PC-9 (cell line): ENCODE data around the gene FBLIM1. TPM values are rescaled to one million over a fixed set of nuclear protein-coding genes. Genes with fewer than 3 reads are reported as not detected.

Experiments used
- BruUV-seq: library from RNA; stranded (reverse); fragments of 400-500 nt; replicated peaks from 2 replicates; lab custom pipeline; 2021; lab: Mats Ljungman, UMichigan
- CTCF ChIA-PET: fragments of 300-600 bp; sonication (Branson Sonifier 250); formaldehyde crosslinking; loops from one replicate; lab custom pipeline; 2022; ENCODE audit warnings: antibody characterized with exemption; lab: Charles Lee
- POLR2A ChIA-PET: fragments of 300-600 bp; sonication (Branson Sonifier 250); formaldehyde crosslinking; loops from one replicate; lab custom pipeline; 2022; ENCODE audit warnings: antibody characterized with exemption; ENCODE audit not compliant: unreplicated experiment; lab: Charles Lee
- DNase-seq, 2 experiments: peaks; one replicate each; pipeline versions ENCODE4 v3.0.0 to v3.0.0-alpha.2; 2015 to 2022; ENCODE audit warnings: mixed read lengths in 1 of 2
- H2AFZ ChIP-seq: fragments of 200-600 bp; sonication (generic); 2 replicates; pipeline ENCODE4 v1.8.1; 2017; ENCODE audit warnings: antibody characterized with exemption
- H3F3A ChIP-seq: fragments of 200-600 bp; sonication (generic); 2 replicates; pipeline ENCODE4 v1.8.1; 2017; ENCODE audit warnings: antibody characterized with exemption, mild to moderate bottlenecking, low read depth; ENCODE audit not compliant: insufficient read depth
- H3K27ac ChIP-seq: fragments of 200-600 bp; sonication (generic); 2 replicates; pipeline ENCODE4 v1.6.1; 2016; ENCODE audit warnings: mixed run types
- H3K27me3 ChIP-seq: fragments of 200-600 bp; sonication (generic); 2 replicates; pipeline ENCODE4 v1.6.1; 2016; ENCODE audit warnings: low read depth, mixed run types; ENCODE audit not compliant: insufficient read depth
- H3K36me3 ChIP-seq: fragments of 200-600 bp; sonication (generic); 2 replicates; pipeline ENCODE4 v1.6.1; 2016; ENCODE audit warnings: low read depth, mixed run types
- H3K4me1 ChIP-seq: fragments of 200-600 bp; sonication (generic); replicated peaks from 2 replicates; pipeline ENCODE4 v1.6.1; 2016; ENCODE audit warnings: mixed run types; ENCODE audit not compliant: insufficient read depth
- H3K4me2 ChIP-seq: fragments of 200-600 bp; sonication (generic); 2 replicates; pipeline ENCODE4 v1.6.1; 2017; ENCODE audit warnings: mixed run types
- H3K4me3 ChIP-seq: fragments of 200-600 bp; sonication (generic); 2 replicates; pipeline ENCODE4 v1.6.1; 2016; ENCODE audit warnings: mixed run types
- H3K79me2 ChIP-seq: fragments of 200-600 bp; sonication (generic); 2 replicates; pipeline ENCODE4 v1.6.1; 2017; ENCODE audit warnings: low read depth, mixed run types
- H3K9me2 ChIP-seq: fragments of 200-600 bp; sonication (generic); 2 replicates; pipeline ENCODE4 v1.8.1; 2017; ENCODE audit warnings: mild to moderate bottlenecking; ENCODE audit not compliant: insufficient read depth
- H3K9me3 ChIP-seq: fragments of 200-600 bp; sonication (generic); 2 replicates; pipeline ENCODE4 v1.8.1; 2016; ENCODE audit warnings: low read depth; ENCODE audit not compliant: insufficient read depth
- H4K20me1 ChIP-seq: fragments of 200-600 bp; sonication (generic); 2 replicates; pipeline ENCODE4 v1.8.1; 2017; ENCODE audit not compliant: insufficient read depth
- EZH2 ChIP-seq: fragments of 200-600 bp; sonication (generic); IDR thresholded peaks from 2 replicates; pipeline ENCODE4 v1.8.0; 2017; ENCODE audit warnings: antibody characterized with exemption, low read depth
- intact Hi-C: fragments of 100-400 bp; cut with micrococcal nuclease; formaldehyde crosslinking; loops from one replicate; pipeline ENCODE4 v1.10.0; 2022; ENCODE audit not compliant: unreplicated experiment
- total RNA-seq: library from RNA; stranded (reverse); gene quantifications from 2 replicates; pipeline ENCODE4 v1.2.3, GENCODE V29; 2021
- TF ChIP-seq, protein P1 (sequence below): fragments of 200-600 bp; sonication (generic); conservative IDR thresholded peaks from 2 replicates; pipeline ENCODE4 v1.6.1; 2017; ENCODE audit warnings: mixed run types, antibody characterized with exemption, mild to moderate bottlenecking, moderate library complexity

FBLIM1 gene
- total RNA-seq, 1 experiment from 2014 or later = 57.2 TPM

DNA sequence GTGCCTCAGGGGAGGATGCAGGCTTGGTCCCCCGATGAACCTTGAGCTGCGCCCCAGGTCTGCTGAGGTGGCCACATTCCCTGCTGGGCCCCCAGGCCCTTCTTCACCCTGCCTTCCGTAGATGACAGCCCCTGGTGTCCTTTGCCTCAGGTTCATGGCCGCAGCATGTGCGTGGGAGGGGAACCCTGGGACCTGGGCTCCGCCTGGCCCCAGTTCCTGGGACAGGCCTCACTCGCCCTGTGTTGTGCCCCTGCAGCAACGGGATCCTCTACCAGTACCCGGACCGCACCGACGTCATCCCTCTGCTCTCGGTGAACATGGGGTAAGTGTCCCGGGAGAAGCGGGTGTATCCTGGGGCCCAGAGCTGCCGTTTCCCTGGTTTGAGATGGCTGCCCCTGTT is 27.7 kb upstream of the FBLIM1 start:
- H3K4me2 ChIP-seq = no peak overlapping the region
- H2AFZ ChIP-seq = no peak overlapping the region
- no peaks in the 10 kb centered on the region for H4K20me1 ChIP-seq
- H3K79me2 ChIP-seq = no peaks in the 10 kb centered on the region
- H3K9me2 ChIP-seq = no peaks in the 10 kb centered on the region
- no peak for TF ChIP-seq EZH2
- TF ChIP-seq, protein P1, sequence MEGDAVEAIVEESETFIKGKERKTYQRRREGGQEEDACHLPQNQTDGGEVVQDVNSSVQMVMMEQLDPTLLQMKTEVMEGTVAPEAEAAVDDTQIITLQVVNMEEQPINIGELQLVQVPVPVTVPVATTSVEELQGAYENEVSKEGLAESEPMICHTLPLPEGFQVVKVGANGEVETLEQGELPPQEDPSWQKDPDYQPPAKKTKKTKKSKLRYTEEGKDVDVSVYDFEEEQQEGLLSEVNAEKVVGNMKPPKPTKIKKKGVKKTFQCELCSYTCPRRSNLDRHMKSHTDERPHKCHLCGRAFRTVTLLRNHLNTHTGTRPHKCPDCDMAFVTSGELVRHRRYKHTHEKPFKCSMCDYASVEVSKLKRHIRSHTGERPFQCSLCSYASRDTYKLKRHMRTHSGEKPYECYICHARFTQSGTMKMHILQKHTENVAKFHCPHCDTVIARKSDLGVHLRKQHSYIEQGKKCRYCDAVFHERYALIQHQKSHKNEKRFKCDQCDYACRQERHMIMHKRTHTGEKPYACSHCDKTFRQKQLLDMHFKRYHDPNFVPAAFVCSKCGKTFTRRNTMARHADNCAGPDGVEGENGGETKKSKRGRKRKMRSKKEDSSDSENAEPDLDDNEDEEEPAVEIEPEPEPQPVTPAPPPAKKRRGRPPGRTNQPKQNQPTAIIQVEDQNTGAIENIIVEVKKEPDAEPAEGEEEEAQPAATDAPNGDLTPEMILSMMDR = no peak
- ChIA-PET CTCF (no interaction called here), POLR2A (no interaction called here)
- no TSS peak for BruUV-seq
- H3K27ac ChIP-seq = no peak overlapping the region
- no peak overlapping the region for H3K4me3 ChIP-seq
- H3K36me3 ChIP-seq = no peaks in the 10 kb centered on the region
- DNase-seq = no peak
- intact Hi-C loops = no loop called here
- no peaks in the 10 kb centered on the region for H3F3A ChIP-seq
- H3K4me1 ChIP-seq = no peaks in the 10 kb centered on the region
- no peaks in the 10 kb centered on the region for H3K27me3 ChIP-seq
- H3K9me3 ChIP-seq = no peaks in the 10 kb centered on the region

DNA sequence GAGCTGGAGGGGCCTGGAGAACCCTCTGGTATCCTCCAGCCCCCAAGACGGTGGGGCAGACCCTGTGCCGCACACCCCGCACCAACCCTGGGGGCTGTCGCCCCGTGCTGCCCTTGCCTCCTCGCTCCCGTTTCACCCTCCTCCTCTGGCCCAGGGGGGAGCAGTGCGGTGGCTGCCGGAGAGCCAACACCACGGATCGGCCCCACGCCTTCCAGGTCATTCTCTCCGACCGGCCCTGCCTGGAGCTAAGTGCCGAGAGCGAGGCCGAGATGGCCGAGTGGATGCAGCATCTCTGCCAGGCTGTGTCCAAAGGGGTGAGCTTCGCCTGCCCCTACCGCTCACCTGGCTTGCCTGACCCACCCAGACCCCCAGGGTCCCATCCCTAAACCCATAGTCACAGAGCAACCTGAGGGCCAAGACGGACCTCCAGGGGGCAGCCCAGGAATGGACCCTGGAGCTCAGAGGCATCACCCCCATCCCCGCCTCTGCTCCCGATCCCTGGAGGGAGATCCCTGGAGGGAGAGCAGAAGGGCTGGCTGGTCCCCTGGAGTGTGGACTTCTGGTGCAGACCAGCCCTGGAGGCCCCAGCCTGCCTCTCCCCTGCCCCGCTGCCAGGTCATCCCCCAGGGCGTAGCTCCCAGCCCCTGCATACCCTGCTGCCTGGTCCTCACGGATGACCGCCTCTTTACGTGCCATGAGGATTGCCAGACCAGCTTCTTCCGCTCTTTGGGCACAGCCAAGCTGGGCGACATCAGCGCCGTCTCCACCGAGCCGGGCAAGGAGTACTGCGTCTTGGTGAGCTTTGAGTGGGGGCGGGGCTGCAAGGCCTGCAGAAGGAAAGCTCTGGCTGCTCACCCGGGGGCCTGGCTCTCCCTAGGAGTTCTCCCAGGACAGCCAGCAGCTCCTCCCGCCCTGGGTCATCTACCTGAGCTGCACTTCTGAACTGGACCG is 26.6 kb upstream of the FBLIM1 start:
- POLR2A ChIA-PET = no interaction called here
- BruUV-seq = no TSS peak

DNA sequence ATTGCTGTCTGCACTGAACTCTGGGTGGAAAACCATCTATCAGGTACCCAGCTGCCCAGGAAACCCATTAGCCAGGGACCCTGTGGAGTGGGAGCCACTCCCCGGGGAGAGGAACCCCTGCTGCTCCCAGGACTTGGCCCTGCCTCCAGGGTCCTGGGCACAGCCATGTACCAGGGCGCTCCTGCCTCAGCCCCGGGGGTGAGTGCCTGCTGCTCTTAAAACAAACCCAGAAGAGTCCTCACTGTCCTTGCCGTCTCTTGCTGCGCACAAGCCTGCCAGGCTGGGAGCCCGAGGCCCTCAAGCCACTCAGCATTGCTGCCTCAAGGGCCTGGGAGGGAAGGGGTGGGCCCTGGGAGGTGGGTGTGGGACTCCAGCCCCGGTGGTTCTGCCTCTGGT is 25.9 kb upstream of the FBLIM1 start:
- intact Hi-C loops = no loop called here
- Histone ChIP-seq H3K79me2 (no peaks in the 10 kb centered on the region), H3K9me3 (no peaks in the 10 kb centered on the region), H3K27ac (no peak overlapping the region), H3F3A (no peaks in the 10 kb centered on the region), H3K27me3 (no peaks in the 10 kb centered on the region), H4K20me1 (no peaks in the 10 kb centered on the region), H3K36me3 (no peaks in the 10 kb centered on the region), H3K9me2 (no peaks in the 10 kb centered on the region), H3K4me2 (no peak overlapping the region), H3K4me3 (no peak overlapping the region), H3K4me1 (no peaks in the 10 kb centered on the region), H2AFZ (no peak overlapping the region)
- no peak for TF ChIP-seq EZH2
- TF ChIP-seq, protein P1 = no peak
- ChIA-PET CTCF (interaction anchor here (1.0 kb wide), 1 partner anchor 77 kb away, joined by 3 read pairs; no protein-coding TSS in a partner anchor), POLR2A (no interaction called here)
- BruUV-seq = no TSS peak
- DNase-seq = no peak

More for the DNA sequence above, 26.6 kb upstream of the FBLIM1 start:
- Histone ChIP-seq H3K79me2 (no peaks in the 10 kb centered on the region), H3K27ac (no peak overlapping the region), H3K36me3 (no peaks in the 10 kb centered on the region), H3K4me2 (no peak overlapping the region), H4K20me1 (no peaks in the 10 kb centered on the region), H3K4me1 (no peaks in the 10 kb centered on the region), H3K9me2 (no peaks in the 10 kb centered on the region), H3K9me3 (no peaks in the 10 kb centered on the region), H2AFZ (no peak overlapping the region), H3F3A (no peaks in the 10 kb centered on the region), H3K27me3 (no peaks in the 10 kb centered on the region), H3K4me3 (no peak overlapping the region)
- intact Hi-C loops = no loop called here
- CTCF ChIA-PET = interaction anchor here (1.0 kb wide), 1 partner anchor 76 kb away, joined by 3 read pairs; no protein-coding TSS in a partner anchor
- no peak for DNase-seq
- TF ChIP-seq, protein P1 = no peak
- no peak for TF ChIP-seq EZH2
